HG02623 (cell line): Measurements from ENCODE around the gene KAZN.

Source experiments
- ATAC-seq: cut with Tn5 transposase; IDR thresholded peaks from one replicate; pipeline ENCODE4 v1.9.1; 2021; ENCODE audit warnings: moderate library complexity; ENCODE audit not compliant: unreplicated experiment

The KAZN gene

DNA sequence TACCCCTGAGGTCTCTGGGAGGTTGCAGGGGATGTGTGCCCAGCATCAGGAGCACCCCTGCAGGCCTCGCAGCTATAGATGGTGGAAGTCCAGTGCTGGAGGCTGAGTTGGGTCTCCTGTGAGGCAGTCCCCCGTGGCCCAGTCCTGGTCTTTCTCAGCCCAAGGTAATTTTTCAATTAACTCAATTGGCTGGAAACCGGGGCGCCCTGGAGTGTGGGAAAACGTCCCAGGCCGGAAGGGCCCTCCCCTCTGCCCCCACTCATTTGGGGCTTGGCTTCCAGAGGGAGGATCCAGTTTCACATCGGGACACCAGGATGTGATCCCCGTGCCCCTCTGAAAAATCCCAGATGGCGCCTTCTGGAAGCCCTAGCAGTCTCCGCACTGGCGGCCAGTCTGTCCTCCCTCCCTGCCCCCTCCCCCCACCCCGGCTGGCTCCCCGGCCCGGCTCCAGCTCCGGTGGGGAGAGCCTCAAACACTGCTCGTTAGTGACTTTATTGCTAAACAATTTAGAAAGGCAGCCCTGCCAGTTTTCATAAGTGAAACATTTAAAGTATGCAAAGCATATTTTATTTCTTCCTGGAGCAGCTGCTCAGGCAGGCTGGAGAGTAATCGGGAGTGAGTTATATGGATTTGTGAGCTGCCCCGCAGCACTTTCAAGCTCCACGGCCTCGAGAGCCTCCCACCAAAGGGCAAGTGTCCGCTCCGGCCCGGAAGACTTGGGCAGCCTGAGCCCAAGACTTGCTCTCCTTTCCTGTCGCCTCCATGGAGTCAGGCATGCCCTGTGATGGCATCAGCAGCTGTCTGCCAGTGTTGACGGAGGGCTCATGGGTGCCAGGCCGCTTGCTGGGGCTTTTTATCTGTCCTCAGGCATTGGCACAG, 346.9 kb downstream of the KAZN start:
- no peak for ATAC-seq

DNA sequence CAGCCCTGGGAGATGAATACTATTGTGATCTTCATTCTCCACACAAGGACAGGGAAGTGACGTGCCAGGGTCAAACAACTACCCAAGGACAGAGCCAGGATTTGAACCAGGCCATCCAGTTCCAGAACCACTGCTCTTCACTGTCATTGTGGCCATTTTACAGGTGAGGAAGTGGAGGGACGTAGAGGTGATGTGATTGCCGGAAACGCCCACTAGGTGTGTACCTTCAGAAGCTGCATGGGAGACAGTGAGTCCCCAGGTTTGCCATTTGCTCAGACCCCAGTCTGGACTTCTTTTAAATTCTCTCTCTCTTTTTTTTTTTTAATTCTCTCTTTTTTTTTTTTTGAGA, 347.5 kb downstream of the KAZN start:
- no peak for ATAC-seq

DNA sequence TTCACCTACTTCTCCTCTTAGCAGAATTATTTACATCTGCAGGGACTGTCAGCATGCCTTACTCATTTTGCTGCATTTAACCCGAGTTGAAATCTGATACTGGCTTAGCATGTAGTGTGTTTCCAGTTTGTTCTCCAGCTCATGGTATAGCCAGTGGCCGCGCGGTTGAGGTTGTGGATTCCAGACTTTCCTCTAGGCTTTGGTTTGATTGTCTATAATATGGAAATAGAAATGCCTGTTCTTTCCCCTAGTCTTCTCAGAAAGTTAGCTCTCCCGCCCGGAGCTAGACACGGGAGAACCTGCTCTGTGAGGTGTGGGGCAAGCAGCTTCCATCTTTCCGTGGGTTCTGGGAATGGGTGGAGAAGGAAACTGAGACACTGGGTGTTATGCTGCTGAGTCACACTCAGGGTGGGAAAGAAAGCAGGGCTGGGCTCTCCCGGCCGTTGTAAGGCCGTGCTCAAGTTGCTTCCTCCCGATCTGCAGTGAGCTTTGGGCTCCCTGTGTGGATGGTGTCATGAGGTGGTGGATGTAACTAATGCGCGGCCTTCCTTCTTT, 348.3 kb downstream of the KAZN start:
- ATAC-seq: no peak

DNA sequence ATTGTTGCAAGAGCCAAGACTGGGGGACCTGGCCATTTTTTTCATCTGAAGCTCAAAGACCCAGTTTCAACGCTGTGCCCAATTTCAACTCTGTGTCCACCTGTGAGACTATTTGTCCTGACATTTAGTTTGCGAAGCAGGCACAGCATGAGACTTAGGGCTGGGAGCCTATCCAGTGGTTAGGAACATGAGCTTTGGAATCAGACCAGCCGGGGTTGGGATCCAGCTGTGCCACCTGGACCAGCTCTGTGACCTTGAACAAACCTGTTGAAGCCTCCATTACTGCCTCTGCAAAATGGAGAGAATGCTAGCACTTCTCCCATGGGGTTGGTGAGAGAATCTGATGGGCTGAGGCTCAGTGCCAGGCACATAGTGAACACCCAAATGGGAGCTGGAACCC, 348.9 kb downstream of the KAZN start:
- no peak for ATAC-seq

DNA sequence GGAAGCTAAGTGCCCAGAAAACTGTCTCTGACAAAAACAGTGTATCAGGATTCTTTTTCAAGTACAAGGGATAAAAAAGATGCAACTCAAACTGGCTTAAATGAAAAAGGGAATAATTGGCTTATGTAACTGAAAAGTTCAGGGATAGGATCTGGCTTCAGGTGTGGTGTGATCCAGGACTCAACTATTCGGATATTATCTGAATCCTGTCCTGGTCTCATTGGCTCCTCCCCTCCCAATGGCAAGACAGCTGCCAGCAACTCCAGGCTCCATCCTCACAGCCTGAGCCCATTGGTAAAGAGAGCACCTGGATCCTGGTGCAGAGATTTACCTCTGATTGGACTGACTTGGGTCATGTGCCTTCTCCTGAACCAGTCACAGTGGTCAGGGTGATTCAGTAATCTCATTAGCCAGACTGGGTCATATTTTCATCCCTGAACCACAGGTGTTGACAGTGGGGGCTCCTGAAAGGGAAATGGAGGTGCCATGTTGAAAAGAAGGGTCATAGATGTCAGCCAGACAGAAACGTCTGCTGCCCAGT, 349.7 kb downstream of the KAZN start:
- ATAC-seq: no peak

DNA sequence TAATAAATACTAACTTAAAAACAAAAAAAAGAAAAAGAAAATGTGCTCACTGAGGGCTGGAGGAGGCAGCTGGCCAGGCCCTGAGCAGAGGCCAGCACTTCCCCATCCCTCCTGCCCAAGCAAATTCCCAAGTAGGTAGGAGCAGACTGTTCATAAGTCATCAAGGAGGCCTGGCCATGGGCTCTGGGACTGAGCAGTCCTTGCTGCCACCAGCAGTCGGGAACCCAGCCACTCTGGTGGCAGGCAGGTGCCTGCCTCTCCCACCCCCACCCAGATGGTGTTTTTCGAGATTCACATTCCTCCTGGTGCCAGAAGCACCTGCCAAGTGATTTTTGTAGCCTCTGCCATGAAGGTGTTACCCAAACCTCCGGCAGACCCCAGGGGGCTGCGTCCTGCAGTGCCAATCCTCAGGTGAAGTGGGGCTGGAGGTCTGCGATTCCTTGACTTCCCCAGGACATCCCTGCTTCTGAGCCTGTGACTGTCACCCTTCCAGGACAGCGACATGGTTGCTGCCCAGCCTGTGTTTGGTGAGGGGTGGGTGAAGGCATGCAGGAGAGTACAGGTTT, 350.9 kb downstream of the KAZN start:
- no peak for ATAC-seq

DNA sequence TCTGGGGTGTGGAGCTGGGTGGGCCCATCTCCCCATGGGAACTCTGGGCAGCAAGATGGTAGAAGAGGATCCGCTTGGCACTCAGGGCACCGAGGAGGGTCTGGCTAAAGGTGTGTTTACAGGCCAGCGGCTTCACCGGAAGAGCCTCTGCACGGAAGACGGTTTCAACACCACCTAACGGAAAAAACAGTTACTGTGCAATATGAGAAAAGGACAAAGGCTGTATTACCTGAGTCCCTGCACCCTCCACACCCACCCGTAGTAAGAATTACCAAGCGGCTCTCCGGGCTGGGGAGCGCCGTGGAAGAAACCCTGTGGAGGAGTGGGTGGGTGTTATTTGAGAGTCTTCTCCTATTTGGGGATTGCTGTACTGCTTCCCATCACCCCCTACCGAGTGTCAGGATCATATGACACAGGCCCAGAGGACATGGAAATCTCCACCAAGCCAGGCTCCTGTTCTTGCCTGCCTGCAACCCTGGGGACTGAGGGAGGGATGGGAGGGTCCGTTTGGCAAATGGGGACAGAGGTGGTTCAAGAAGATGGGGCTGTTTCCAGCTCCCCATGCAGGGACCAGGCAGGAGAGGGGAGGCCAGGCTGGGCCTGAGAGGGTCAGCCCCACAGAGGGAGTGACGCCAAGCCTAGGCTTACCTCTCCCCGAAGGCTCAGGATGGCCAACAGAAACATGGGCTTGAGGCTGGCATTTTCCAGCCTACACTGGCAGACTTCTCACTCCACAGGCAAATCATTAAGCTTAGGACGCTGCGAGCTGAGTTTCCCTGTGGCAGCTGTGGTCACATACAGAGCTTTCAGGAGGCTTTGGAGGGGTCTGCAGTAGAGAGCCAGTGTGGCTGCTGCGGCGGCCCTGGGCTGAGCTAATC, 351.6 kb downstream of the KAZN start:
- no peak for ATAC-seq

DNA sequence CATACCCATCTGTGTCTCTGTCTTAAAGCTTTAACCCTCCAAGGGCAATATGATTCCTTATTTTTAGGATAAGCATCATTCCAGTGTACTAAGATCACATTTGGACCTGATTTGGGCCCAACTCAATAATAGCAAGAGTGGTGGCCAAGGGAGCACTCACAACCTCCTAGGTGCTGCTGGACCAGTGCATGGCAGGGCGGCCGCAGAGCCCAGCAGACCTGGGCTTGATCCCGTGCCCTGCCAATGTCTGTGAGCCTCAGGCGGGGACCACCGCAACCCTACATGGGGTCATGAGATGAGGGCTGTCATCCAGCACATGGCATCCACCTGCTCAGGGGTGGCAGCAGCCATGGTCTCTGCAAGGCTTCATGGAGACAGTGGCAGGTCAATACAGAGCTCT, 353.3 kb downstream of the KAZN start:
- ATAC-seq: no peak

DNA sequence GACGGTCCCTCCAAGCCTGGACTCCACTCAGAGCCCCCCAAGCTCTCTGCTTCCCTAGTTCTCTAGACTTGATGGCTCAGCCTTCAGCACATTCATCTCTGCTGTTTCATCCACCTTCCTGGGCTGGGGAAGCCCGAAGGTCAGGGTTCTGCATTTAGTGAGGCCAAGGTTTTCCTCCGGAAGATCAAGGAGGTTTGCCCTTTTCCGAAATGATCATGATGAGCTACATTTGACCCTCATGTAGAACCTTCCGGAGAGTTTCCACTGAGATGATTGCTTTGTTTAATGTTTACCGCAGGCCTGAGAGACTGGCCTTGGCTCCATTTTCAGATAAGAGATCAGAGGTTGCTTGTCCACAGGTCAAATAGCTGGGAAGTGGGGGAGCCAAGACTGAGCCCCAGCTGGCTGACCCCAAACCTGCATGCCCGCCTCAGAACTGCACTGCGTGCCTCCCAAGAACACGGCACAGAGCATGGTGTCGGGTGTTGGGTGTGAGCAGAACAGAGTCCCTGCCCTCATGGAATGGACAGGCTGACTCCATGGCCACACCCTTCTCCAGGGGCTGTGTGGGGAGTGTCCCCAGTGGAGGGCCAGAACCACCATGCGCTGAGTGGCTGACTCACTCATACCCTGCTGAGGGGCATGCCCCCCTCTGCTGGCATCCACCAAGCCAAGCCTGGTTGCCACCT, 354.3 kb downstream of the KAZN start:
- no peak for ATAC-seq

DNA sequence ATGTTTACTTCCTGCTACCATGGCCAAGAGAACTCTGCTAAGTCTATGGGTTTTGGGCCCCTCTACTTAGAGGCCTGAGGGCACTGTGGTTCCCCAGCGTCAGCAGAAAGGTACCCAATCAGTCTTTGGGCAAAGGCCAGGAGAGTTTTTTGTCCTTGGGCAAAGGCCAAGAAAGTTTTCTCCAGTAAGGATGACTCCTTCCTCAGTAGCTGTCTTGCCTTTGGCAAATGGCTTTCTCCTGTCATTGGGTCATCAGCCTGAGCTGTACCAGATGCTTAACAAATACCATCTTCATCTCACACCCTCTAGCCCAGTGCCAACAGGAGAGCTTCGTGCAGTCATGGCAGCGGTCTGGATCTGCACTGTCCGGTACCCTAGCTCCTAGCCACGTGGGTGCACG, 355.7 kb downstream of the KAZN start:
- ATAC-seq: no peak

DNA sequence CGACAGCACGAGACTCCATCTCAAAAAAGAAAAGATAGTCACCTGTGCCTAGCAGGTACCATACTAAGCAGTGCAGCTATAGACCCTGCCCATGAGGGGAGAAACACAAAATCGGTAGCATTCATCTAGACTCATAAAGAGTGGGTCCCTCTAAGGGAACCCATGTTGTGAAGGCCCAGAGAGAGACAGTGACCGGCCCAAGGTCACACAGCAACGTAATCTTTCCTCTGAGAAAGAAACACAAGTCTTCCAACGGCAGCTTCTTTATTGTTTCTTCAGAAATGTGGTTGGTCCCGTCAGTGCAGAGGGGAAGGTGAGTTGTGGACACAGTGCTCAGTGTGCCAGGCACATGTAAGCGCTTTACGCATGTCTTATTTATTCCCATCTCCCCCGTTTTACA, 356.4 kb downstream of the KAZN start:
- no peak for ATAC-seq

DNA sequence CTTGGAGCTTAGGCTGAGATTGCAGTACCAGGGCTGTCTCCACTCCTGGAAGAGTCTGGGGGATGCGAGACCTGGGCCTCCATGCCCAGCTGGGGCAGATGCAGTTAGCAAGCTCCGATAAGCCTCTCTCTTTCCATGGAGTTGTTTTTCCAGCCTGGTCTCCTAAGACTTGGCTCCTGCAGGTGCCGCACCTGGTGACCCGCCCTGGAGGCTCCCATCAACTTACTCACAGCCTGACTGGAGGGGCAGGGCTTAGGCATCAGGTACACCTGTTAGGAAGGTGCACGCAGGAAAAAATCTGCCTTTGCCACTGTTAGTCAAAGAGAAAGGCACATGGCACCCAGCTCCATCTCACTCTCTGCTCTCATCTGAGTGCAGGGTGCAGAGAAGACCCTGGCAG, 356.9 kb downstream of the KAZN start:
- no peak for ATAC-seq

DNA sequence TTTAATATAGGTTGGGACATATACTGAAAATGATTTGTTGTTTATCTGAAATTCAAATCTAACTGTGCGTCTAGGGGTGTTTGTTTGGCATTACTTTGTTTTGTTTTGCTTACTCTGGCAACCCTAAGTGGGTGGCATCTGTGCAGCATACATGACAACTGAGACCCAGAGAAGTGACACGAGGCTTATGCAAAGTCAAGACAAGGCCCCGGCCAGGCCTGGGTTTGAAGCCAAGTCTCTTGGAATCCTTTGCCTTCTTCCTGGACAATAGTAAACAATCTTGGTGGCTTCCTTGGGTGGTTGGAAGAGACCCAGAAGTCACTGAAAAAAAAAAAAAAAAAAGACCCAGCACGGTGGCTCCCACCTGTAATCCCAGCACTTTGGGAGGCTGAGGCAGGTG, 357.5 kb downstream of the KAZN start:
- ATAC-seq: no peak

DNA sequence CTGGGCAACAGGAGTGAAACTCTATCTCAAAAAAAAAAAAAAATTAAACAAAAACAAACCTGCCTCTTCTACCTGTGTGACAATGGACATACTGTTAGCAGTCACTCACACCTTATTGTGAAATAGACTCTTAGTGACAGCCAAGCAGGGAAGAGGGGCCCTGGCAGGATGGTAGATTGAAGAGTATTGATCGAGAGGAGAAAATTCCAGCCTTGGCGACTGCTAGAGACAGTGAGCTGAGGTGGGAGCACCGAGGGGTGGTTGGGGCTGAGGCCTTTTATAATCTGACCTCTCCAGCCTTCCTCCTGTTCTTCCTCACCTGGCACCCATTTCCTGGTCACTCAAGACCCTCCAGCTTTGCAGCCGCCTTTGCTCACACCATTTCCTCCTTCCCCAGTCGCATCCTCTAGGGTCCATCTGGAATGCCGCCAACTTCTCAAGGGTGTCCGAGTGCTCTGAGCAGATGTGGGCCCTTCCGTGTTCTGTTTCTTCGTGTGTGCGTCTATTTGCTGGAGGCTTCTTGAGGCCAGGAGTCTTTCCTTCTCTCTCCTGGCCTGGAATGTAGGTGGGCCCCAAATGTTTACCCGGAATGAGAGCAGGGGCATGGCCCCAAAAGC, 358.2 kb downstream of the KAZN start:
- ATAC-seq: no peak

DNA sequence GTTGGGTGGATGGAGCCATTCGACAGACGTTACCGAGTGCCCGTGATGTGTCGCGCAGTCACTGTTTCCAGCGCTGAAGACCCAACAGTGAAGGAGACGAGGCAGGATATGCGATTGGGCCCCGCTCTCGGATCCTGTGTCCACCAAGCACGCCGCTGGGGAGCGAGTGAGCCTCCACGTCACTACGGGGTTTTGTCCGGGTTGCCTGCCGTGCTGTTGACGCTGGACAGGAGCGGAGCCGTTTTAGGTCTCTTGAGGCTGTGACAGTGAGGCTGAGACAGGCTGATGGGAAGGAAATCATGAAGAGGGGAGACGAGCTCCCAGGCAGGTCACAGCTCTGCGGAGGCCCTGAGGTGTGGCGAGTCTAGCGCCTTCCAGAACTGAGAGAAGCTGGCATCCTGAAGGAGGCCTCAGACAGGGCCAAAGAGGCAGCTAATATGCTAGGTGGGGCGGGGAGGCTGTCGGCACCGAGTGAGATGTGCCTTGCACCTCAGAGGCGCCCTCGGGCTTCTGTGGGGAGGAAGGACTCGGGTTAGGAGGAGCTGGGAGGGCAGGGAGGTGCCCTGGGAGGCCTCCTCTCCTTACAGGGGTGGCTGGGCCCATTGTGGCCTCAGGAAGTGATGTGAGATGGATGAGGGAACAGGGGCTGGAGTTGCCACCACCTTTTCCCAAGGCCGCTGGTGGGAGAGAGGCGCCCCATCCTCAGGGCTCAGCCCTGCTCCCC, 359.1 kb downstream of the KAZN start:
- ATAC-seq: no peak

DNA sequence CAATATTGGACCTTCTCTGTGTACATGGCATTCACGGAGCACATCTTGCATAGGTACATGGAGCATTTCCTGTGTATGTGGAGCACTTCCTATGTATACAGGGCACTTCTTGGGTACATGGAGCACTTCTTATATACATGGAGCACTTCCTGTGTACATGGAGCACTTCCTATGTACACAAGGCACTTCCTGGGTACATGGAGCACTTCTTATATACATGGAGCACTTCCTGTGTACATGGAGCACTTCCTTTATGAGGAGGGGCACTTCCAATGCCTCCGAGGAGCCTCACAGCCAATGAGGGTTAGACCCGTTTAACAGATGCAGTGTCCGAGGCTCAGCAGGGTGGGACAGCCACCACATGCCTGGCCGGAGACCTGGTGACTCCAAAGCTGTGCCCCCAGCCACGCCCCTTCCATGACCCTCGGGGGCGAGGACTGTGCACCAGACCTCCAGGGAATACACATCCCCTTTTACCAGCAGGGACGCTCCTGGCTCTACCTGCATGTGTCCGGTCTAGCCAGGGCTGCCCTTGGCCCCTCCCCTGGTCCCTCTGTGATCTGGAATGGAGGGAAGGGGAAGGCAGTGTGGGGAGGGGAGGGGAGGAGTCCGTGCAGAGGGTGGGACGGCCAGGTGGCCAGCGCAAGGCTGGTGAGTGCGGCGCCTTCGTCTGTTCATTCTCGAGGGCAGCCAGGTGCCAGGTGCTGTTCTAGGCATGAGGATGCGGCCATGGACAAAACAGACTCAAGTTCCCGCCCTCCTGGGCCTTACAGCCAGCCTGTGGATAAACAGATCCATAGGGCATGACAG, 360.0 kb downstream of the KAZN start:
- no peak for ATAC-seq

DNA sequence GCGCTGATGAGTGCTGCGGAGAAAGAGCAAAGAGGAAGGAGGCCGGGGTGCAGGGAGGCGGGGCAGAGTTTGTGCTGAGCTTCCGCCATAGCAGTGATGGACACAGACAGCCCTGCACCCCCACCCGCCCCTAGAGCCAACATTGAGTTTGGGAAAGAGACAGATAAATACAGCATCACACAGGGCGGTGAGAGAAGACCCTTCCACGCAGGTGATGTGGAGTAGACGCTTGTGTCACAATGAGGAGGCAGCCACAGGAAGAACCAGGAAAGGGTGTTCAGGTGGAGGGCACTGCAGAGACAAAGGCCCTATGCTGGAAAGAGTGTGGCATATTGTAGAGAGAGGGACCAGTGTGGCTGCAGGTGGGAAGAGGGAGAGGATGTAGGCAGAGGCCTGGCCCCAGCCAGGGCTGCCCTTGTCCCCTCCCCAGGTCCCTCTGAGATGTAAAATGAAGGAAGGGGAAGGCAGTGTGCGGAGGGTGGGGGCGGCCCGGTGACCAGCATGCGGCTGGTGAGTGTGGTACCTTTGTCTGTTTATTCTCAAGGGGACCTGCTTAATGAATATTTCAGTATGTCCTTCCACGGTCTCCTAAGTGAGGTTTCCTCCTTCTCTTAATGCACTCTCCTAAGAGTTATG, 360.7 kb downstream of the KAZN start:
- ATAC-seq: no peak

DNA sequence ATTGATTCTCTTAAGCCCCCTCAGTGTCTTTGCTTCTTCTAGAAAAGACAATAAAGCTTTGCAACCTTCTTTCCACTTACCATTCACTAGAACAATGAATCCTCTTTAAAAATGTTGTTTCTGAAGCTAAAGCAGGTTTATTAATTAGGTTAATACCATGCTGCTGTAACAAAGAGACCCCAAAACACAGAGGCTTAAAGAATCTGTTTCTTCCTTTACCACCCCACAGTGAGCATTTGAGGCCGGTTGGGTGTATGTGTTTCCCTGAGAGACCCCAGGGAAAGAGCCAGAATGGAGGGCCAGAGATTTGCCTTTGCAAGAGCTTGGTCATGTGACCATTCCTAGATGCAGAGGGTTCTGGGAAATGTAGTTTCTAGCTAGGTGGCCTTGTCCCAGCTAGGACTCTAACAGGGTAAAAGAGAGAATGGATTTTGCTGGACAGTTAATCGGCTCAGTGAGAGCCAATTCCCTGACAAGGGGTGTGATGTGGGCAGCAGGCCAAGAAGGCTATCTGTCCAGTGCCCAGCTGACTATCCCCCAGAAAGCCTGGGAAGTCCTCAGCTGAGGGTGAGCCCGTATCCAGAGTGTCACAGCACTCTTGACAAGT, 363.3 kb downstream of the KAZN start:
- ATAC-seq: no peak
